HG03064 (cell line): ENCODE data around the gene KLF12.

Experiments
- ATAC-seq: cut with Tn5 transposase; IDR thresholded peaks from one replicate; pipeline ENCODE4 v1.9.1; 2021; ENCODE audit warnings: low read depth; ENCODE audit not compliant: unreplicated experiment

KLF12 gene

GRCh38 chr13:74135326-74136083 lies 1.3 kb upstream of the KLF12 start:
- ATAC-seq = peak; percentile 60

- ATAC-seq = peak; percentile 38
These were observed 647 bp upstream of the KLF12 start for GRCh38 chr13:74134777-74135325.

GRCh38 chr13:74133657-74134201 lies 475 bp downstream of the KLF12 start:
- peak; percentile 32 for ATAC-seq

- ATAC-seq = no peak
These were observed 1.2 kb downstream of the KLF12 start for GRCh38 chr13:74132776-74133656.

- no peak for ATAC-seq
These were observed 1.9 kb downstream of the KLF12 start for GRCh38 chr13:74132152-74132775.

- no peak for ATAC-seq
These were observed 3.0 kb downstream of the KLF12 start for GRCh38 chr13:74131227-74131626.

GRCh38 chr13:74129500-74130191 lies 4.6 kb downstream of the KLF12 start:
- ATAC-seq = no peak

- no peak for ATAC-seq
These were observed 5.9 kb downstream of the KLF12 start for GRCh38 chr13:74128156-74128767.

GRCh38 chr13:74118328-74118727 lies 15.9 kb downstream of the KLF12 start:
- no peak for ATAC-seq

GRCh38 chr13:74117207-74117705 lies 16.9 kb downstream of the KLF12 start:
- no peak for ATAC-seq

- ATAC-seq = no peak
These were observed 19.1 kb downstream of the KLF12 start for GRCh38 chr13:74115133-74115532.

- ATAC-seq = no peak
These were observed 19.6 kb downstream of the KLF12 start for GRCh38 chr13:74114641-74115040.

- ATAC-seq = no peak
These were observed 20.0 kb downstream of the KLF12 start for GRCh38 chr13:74114202-74114601.

GRCh38 chr13:74111901-74112824 lies 22.0 kb downstream of the KLF12 start:
- ATAC-seq = no peak

GRCh38 chr13:74111399-74111798 lies 22.8 kb downstream of the KLF12 start:
- no peak for ATAC-seq

- no peak for ATAC-seq
These were observed 24.2 kb downstream of the KLF12 start for GRCh38 chr13:74110053-74110452.

GRCh38 chr13:74107598-74107997 lies 26.6 kb downstream of the KLF12 start:
- no peak for ATAC-seq

- no peak for ATAC-seq
These were observed 28.3 kb downstream of the KLF12 start for GRCh38 chr13:74105871-74106270.
